HG02970 (cell line): ENCODE data around the gene SLC13A3.

ENCODE experiments used
- ATAC-seq: cut with Tn5 transposase; IDR thresholded peaks from one replicate; pipeline ENCODE4 v1.9.1; 2021; ENCODE audit warnings: mild to moderate bottlenecking, moderate library complexity, moderate number of reproducible peaks; ENCODE audit not compliant: unreplicated experiment, low FRiP score

The SLC13A3 gene, protein sequence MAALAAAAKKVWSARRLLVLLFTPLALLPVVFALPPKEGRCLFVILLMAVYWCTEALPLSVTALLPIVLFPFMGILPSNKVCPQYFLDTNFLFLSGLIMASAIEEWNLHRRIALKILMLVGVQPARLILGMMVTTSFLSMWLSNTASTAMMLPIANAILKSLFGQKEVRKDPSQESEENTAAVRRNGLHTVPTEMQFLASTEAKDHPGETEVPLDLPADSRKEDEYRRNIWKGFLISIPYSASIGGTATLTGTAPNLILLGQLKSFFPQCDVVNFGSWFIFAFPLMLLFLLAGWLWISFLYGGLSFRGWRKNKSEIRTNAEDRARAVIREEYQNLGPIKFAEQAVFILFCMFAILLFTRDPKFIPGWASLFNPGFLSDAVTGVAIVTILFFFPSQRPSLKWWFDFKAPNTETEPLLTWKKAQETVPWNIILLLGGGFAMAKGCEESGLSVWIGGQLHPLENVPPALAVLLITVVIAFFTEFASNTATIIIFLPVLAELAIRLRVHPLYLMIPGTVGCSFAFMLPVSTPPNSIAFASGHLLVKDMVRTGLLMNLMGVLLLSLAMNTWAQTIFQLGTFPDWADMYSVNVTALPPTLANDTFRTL

DNA sequence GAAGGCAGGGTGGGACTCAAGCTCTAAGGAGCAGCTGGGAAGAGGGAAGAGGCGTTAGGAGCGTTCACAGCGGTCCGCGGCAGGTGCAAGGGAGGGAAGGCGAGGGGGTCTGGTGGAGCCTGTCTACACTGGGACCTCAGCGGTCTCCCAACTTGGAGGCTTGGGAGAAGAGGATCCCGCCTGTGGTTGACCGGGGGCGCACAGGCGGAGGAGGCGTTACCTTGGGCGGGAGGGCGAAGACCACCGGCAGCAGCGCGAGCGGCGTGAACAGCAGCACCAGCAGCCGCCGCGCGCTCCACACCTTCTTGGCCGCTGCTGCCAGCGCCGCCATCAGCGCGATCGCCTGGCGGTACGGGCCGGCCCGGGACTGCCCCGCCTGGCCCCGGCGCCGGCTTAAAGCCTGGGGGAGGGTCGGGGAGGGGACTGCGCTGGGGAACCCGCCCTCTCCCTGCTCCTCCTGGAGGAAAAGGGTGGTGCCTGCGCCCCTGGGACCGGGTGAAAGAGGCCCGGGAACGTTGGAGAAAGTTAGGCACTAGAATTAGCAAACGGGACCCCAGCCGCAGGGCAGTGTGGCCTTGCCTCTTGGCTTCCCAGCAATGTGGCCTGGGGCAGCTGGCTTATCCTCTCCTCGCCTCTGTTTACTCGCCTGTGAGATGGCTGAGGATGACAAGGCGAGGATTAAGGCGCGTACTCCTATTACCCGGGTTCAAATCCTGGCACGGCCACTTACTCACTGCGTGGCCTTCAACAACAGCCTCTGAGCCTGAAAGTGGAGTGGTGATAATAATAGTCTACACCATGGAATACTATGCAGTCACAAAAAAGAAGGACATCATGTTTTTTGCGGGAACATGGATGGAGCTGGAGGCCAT is at the start of gene SLC13A3:
Gene SLC13A3, minus strand, starts transcription at position 369 of the 872 bp plus-strand sequence. Its CDS starts 38 bp downstream, at position 331.
- no peak for ATAC-seq

DNA sequence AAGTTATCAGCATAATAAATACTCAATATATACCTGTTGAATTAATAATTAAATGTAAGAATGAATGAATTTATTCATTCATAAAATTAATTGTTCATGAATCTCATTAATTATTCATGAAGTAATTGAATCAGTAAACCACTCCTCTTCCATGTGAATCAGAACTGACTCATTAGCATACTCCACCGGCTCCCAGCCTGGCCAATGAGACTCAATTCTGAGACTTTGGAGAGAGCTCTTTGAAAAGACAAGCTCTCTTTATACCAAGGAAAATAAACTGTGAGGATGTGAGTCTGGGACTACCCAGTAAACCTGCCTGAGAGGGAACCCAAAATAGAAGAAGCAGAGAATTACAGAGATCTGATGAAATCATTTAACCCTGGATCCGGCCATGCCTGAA is 49.8 kb upstream of the SLC13A3 start:
- no peak for ATAC-seq

DNA sequence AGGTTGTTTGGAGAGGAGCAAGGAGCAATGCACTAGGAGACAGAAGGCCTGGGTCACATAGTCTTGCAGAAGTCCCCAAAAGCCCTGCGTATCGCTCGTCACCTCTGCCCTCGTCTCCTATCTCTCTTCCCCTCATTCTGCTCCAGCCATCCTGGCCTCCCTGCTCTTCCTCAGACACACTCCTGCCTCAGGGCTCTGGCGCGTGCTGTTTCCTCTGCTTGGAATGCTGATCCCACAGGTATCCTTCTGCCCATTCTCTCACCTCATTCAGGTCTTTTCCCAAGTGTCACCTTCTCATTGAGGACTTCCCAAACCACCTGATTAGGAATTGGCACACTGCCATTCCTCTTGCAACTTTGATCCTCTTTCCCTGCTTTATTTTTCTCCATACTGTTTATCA is 49.2 kb upstream of the SLC13A3 start:
- ATAC-seq, result no peak

DNA sequence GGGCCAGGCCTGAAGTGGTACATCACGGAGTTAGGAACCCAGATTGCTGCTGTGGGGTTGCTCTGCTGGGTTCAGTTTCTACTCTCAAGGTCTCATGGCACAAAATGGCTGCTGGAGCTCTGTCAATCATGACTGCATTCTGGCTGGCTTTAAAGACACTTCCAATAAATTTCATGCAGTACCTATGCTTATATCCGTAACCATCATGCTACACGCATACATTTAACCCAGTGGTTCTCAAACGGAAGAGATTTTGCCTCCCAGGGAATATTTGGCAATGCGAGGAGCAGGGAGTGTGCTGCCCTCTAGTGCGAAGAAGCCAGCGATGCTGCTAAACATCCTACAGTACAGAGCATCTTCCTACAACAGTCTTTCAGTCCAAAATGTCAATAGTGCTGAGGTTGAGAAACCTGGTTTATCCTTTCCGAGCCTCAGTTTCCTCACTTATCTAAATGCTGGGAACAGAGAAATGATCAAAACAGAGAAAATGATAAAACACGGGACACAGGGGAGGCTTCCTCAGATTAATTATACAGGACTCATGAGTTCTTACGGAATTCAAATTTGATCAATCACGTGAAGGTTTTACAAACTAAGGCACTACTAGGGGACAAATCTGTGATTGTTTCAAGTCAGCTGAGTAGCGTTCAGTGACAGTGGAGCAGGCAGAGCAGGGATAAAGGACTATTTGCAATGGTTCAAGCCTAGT is 48.5 kb upstream of the SLC13A3 start:
- ATAC-seq, result no peak

DNA sequence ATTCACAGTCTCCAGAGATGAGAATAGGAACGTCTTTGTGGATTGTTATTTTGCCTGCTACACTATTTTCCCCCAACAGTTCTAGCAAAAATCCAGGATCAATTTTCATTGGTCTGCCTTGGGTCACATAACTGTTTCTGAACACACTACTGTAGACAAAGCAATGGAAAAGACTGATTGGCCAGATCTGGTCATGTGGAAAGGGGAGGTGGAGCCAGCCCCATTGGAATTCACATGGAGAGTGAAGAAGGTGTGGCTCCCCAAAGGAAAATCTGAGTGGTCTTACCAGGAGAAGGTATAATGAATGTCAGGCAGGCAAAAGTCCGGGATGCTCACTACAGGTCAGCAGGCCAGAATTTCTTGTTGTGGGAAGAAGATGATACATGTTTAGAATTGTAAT is 47.5 kb upstream of the SLC13A3 start:
- no peak for ATAC-seq

DNA sequence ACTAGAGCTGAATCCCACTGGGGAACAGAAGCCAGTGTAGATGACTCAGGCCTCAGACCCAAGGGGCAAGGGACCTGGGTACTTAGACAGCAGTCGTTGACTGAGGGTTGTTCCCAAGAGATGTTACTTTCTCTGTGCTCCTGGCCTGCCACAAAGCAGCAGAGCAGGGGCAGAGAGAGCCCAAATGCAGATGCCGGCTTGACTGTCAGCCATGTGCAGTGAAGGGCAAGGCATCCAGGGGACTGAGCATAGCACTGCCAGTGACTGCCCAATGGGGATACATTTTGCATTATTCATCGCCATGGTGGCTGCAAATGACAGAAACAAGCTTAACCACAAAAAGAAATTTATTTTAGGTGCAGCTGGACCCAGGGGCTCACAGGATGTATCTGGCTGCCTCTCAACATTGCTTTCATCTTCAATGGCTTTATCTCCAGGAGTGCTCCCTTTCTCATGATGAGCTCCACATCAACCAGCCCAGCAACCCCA is 45.6 kb upstream of the SLC13A3 start:
- ATAC-seq, result no peak

DNA sequence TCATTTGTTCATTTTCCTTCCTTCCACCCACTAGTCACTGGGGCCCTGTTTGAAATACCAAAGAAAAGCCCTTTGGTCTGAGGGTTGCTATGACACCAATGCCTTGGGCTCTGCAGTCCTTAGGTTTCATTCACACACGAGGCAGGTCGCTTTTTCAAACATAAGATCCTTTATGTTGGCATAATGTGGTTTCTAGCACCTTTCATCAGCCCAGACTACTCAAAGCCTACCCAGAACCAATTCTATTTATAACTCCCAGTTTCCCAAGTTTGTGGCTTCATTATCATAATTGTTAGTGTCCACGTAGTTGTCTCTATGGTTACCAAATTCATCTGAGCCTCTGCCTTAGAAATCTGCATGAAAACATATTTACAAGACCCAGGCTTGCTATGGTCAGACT is 44.6 kb upstream of the SLC13A3 start:
- ATAC-seq, result no peak

DNA sequence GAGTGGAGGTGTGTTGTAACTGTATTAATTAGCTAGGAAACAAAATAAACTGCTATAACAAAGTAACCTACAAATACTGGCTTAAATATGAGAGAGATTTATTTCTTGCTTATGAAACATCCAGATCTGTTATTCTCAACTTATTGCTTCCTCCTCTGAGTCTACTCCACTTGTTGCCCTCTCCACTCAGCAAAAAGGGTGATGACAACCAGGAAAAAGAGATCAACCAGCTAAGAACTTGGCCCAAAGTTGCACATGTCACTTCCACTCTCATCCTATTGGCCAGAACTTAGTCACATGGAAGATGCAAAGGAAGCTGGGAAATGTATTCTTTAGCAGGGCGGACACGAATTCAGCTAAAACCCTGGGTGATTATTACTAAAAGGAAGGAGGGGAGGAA is 43.2 kb upstream of the SLC13A3 start:
- ATAC-seq, result no peak

DNA sequence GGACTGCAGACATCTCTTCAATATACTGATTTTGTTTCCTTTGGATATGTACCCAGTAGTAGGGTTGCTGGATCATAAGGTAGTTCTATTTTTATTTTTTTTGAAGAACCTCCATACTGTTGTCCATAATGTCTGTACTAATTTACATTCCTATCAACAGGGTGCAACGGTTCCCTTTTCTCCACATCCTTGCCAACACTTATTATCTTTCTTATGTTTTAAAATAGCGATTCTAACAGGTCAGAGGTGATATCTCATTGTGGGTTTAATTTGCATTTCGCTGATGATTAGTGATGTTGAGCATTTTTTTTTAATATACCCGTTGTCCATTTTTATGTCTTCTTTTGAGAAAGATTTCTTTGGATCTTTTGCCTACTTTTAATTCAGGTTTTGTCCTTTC is 39.9 kb upstream of the SLC13A3 start:
- no peak for ATAC-seq

DNA sequence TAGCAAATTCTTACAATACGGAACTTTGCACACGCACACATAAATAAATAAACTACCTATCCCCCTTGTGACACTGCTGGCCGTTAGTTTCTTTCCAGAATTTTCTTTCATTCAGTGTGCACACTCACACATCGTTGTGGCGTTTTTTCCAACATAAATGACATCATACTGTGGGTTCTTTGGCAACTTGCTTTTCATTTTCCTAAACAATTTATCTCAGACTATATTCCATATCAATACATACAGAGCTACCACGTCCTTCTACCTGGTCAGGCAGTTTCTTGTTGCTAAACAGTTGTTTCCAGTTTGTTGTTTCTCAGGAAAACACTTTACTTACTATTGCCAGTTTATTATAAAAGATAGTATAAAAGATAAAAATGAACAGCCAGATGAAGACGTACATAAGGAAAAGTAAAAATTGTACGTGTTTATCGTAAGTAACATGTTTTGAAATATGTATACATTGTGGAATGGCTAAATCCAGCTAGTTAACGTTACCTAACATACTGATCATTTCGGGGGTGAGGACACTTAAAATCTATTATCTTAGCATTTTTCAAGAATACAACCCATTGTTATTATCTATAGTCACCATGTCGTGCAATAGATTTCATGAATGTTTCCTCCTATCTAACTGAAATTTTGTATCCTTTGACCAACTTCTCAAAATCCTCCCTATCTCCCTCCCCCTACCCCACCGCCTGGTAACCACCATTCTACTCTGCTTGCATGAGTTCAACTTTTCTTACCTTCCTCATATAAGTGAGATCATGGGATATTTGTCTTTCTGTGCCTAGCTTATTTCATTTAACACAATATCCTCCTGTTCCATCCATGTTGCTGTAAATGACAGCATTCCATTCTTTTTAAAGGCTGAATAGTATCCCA is 39.2 kb upstream of the SLC13A3 start:
- ATAC-seq, result no peak

DNA sequence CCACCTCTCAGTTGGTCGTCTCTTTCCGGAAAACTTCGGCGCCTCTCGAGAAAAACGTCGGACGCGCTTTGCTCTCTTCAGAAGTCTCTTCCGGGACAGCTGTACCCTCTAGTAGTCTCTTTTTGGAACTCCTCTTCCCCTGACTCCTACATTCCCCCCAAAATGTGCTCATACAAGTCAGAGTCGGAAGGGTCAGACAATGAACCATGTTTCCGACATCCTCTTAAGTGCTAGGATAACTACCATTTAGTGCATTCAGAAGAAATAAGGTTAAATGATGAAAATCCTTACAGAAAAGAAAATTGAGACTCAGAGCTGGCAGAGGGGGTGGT is 38.5 kb upstream of the SLC13A3 start:
- ATAC-seq, result no peak

DNA sequence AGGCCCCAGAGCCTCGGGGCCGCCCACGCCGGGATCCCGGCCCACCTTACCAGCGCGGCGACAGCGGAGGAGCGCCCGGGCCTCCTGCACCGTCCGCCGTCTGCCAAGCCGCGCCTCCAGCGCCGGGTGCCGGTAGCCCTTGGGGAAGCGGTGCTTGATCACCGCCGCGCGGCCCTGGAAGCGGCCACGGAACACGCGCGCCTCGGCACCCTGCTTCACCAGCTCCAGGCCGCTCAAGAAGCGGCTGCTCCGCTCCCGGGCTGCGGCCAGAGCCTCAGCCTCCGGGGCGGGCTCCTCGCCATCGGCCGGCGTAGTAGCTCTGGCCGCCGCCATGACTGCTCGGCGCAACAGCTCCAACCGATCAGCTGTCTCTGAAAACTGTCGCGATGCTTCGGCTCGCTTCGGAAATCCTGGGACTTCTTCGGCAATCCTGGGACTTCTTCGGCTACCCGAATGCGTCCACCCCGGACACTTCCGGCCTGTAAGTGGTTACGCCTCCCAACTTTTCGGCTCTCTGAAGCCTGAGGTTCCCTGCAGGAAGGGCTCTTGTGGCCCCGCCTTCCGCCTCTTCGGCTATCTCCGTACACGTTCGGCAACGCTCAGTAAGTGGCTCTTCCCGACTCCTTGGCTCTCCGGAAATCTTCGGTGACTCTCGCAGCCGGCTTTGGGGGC is 38.0 kb upstream of the SLC13A3 start, which contains the start of gene TP53RK:
Gene TP53RK, minus strand, starts transcription at position 363 of the 672 bp plus-strand sequence. Its CDS starts 30 bp downstream, at position 333.
- peak; percentile 92 for ATAC-seq

DNA sequence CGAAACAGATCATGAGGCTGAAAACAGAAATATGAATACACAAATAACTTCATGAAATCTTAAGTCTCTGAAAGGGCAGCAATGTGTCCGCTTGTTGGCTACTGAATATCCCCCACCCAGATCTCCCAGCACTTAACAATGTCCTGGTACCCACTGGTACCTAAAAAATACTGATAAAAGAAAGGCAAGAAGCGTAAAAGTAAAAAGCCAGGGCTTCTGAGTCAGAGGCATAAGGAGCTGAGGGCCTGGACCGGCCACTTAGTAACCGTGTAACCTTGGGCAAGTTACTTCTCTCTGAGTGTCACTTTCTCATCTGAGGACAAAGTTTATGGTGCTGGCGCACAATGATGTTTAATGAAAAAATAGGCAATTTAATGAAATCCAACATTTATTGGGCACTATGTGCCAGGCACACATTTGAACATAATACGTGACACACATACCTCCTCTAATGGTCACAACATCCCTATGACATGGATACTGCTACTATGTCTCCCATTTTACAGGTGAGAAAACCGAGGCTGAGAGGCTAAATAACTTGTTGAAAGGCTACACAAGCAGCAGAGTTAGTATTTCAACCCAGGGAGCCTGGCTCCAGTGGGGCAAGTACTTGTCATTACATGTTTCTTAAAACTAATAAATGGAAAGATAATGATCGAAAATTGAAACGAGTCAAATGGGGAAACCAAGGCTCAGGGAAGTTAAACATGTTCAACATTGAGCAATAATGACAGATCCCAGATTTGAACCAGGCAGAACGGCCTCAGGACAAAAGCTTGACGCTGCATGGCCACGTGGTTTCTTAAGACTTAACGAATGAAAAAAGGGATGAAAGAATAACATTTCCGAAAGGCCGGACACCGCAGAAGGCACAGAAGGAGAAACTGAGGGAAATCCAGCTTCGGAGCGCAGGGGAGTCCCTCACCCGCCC is 37.2 kb upstream of the SLC13A3 start:
- no peak for ATAC-seq

DNA sequence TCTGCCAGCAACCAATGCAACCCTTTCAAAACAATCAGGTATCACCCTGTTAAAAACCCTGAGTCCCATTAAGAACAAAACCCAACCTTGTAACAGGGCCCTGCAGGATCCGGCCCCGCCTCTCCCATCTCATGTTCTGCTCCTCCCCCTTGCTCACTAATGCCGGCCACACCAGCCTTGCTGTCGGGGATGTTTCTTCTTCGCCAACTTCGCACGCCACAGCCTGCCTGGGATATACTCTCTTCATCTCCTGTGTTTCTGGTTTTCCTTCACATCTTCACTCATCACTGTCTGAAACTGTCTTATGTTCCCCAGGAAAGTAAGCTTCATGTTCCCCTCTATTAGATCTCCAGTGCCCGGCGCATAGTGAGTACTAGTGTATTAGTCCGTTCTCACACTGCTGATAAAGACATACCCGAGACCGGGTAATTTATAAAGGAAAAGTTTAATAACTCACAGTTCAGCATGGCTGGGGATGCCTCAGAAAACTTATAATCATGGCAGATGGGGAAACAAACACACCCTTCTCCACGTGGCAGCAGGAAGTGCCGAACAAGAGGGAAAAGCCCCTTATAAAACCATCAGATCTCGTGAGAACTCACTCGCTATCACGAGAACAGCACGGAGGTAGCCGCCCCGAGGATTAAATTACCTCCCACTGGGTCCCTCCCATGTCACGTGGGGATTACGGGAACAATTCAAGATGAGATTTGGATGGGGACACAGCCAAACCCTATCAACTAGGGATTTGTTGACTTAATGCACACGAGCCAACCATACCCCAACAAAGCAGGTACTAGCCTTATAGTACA is 32.9 kb upstream of the SLC13A3 start:
- no peak for ATAC-seq

DNA sequence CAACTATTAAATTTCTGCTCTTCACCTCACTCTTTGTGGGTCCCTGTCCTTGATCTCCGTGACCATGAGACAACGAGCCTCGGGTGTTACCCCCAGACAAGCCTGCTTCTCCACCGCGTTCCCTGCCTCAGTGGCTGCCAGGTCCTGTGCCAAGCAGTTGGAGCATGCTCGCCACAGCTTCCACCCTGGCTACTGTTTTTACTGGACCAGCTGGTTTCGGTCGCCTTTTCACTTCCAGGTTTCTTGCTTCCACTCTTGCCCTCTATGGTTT is 32.3 kb upstream of the SLC13A3 start:
- no peak for ATAC-seq

DNA sequence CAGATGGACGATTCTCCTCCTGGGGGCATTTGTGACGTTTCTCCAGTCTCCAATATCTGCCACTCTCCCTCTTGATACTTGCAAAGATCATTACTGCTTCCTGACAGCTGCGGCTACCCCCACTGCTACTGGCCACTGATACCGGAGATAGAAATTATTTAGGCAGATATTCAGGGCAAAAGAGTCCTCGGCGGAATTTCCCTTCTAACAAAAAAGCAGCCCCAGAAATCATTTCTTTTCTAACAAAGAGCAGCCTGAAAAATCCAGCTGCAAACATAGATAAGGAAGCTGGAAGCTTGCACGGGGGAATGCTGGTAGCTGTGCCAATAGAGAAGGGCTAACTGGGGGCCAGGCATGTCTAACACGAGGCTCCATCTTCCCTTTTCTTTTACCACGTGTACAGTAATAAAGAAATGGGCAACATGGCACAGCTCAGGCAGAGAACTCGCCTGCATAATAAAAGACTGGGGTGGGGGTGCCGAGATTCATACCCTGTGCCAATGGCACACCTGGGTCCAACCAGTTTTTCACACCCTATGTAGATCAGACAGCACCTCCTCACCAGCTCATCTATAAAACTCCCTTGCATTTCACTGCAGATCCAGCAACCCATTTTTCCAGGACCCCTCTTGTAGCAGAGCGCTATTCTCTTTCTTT is 31.9 kb upstream of the SLC13A3 start:
- ATAC-seq, result no peak
